ENCODE data around the gene ACVR1.
A peak's percentile ranks its signal among the peaks of the same experiment; 100 is the strongest.

The ACVR1 gene

GRCh38 chr2:157866666-157867642 is 9.2 kb downstream of the ACVR1 start:
- DNase-seq: no peak
- in situ Hi-C loops (cut with HindIII; ENCODE audit: low pct_ligation_motif_present, low pct_unique_long_range_greater_than_20kb, low sequenced_read_pairs): no loop called here

- in situ Hi-C loops (cut with HindIII; ENCODE audit: low pct_ligation_motif_present, low pct_unique_long_range_greater_than_20kb, low sequenced_read_pairs): no loop called here
- DNase-seq: no peak
Observed at GRCh38 chr2:157866202-157866601, 9.9 kb downstream of the ACVR1 start.

- in situ Hi-C loops (cut with HindIII; ENCODE audit: low pct_ligation_motif_present, low pct_unique_long_range_greater_than_20kb, low sequenced_read_pairs): no loop called here
- DNase-seq: no peak
Observed at GRCh38 chr2:157864857-157865430, 11.2 kb downstream of the ACVR1 start.

GRCh38 chr2:157858846-157859245 is 17.3 kb downstream of the ACVR1 start:
- in situ Hi-C loops (cut with HindIII; ENCODE audit: low pct_ligation_motif_present, low pct_unique_long_range_greater_than_20kb, low sequenced_read_pairs): no loop called here
- DNase-seq: no peak

- in situ Hi-C loops (cut with HindIII; ENCODE audit: low pct_ligation_motif_present, low pct_unique_long_range_greater_than_20kb, low sequenced_read_pairs): no loop called here
- no peak for DNase-seq
Observed at GRCh38 chr2:157857881-157858280, 18.2 kb downstream of the ACVR1 start.

GRCh38 chr2:157856187-157856515 is 20.0 kb downstream of the ACVR1 start:
- DNase-seq: no peak
- in situ Hi-C loops (cut with HindIII; ENCODE audit: low pct_ligation_motif_present, low pct_unique_long_range_greater_than_20kb, low sequenced_read_pairs): no loop called here

GRCh38 chr2:157853820-157854219 is 22.3 kb downstream of the ACVR1 start:
- in situ Hi-C loops (cut with HindIII; ENCODE audit: low pct_ligation_motif_present, low pct_unique_long_range_greater_than_20kb, low sequenced_read_pairs): no loop called here
- DNase-seq: no peak

- in situ Hi-C loops (cut with HindIII; ENCODE audit: low pct_ligation_motif_present, low pct_unique_long_range_greater_than_20kb, low sequenced_read_pairs): no loop called here
- DNase-seq: no peak
Observed at GRCh38 chr2:157853211-157853610, 22.9 kb downstream of the ACVR1 start.

GRCh38 chr2:157849591-157849990 is 26.5 kb downstream of the ACVR1 start:
- no peak for DNase-seq
- in situ Hi-C loops (cut with HindIII; ENCODE audit: low pct_ligation_motif_present, low pct_unique_long_range_greater_than_20kb, low sequenced_read_pairs): no loop called here

- DNase-seq: no peak
- in situ Hi-C loops (cut with HindIII; ENCODE audit: low pct_ligation_motif_present, low pct_unique_long_range_greater_than_20kb, low sequenced_read_pairs): no loop called here
Observed at GRCh38 chr2:157848213-157848612, 27.9 kb downstream of the ACVR1 start.

GRCh38 chr2:157845081-157845480 is 31.0 kb downstream of the ACVR1 start:
- in situ Hi-C loops (cut with HindIII; ENCODE audit: low pct_ligation_motif_present, low pct_unique_long_range_greater_than_20kb, low sequenced_read_pairs): no loop called here
- DNase-seq: no peak

GRCh38 chr2:157843935-157844334 is 32.2 kb downstream of the ACVR1 start:
- DNase-seq: no peak
- in situ Hi-C loops (cut with HindIII; ENCODE audit: low pct_ligation_motif_present, low pct_unique_long_range_greater_than_20kb, low sequenced_read_pairs): no loop called here

- no peak for DNase-seq
- in situ Hi-C loops (cut with HindIII; ENCODE audit: low pct_ligation_motif_present, low pct_unique_long_range_greater_than_20kb, low sequenced_read_pairs): no loop called here
Observed at GRCh38 chr2:157843081-157843480, 33.0 kb downstream of the ACVR1 start.

- DNase-seq: no peak
- in situ Hi-C loops (cut with HindIII; ENCODE audit: low pct_ligation_motif_present, low pct_unique_long_range_greater_than_20kb, low sequenced_read_pairs): no loop called here
Observed at GRCh38 chr2:157842106-157842879, 33.8 kb downstream of the ACVR1 start.

GRCh38 chr2:157841485-157841884 is 34.6 kb downstream of the ACVR1 start:
- in situ Hi-C loops (cut with HindIII; ENCODE audit: low pct_ligation_motif_present, low pct_unique_long_range_greater_than_20kb, low sequenced_read_pairs): no loop called here
- no peak for DNase-seq

GRCh38 chr2:157840568-157841156 is 35.5 kb downstream of the ACVR1 start:
- in situ Hi-C loops (cut with HindIII; ENCODE audit: low pct_ligation_motif_present, low pct_unique_long_range_greater_than_20kb, low sequenced_read_pairs): no loop called here
- DNase-seq: peak; percentile 86

GRCh38 chr2:157839822-157840221 is 36.3 kb downstream of the ACVR1 start:
- peak; percentile 82 for DNase-seq
- in situ Hi-C loops (cut with HindIII; ENCODE audit: low pct_ligation_motif_present, low pct_unique_long_range_greater_than_20kb, low sequenced_read_pairs): no loop called here

- in situ Hi-C loops (cut with HindIII; ENCODE audit: low pct_ligation_motif_present, low pct_unique_long_range_greater_than_20kb, low sequenced_read_pairs): no loop called here
- no peak for DNase-seq
Observed at GRCh38 chr2:157839162-157839801, 36.8 kb downstream of the ACVR1 start.
